H1 (cell line): ENCODE measurements around the gene PLCB4. TPM values are rescaled to one million over a fixed set of nuclear protein-coding genes. Genes with fewer than 3 reads are reported as not detected.

Experiments used
- BACH1 ChIP-seq: IDR thresholded peaks from 2 replicates; pipeline ENCODE4 v1.6.1; 2012; ENCODE audit warnings: low read length, improper control_type of control experiment
- KDM4A ChIP-seq: IDR thresholded peaks from one replicate; pipeline ENCODE4 v1.7.1; 2012; ENCODE audit warnings: low read depth, mild to moderate bottlenecking, moderate library complexity, low read length, inconsistent platforms; ENCODE audit not compliant: severe bottlenecking
- KDM5A ChIP-seq: fragments of 200-600 bp; IDR thresholded peaks from 2 replicates; pipeline ENCODE4 v1.7.1; 2012; ENCODE audit warnings: mild to moderate bottlenecking, low read length, inconsistent platforms, mixed read lengths
- MAFK ChIP-seq: IDR thresholded peaks from 2 replicates; pipeline ENCODE4 v1.6.1; 2012; ENCODE audit warnings: low read depth, mild to moderate bottlenecking, improper control_type of control experiment, low read length
- SIX5 ChIP-seq: IDR thresholded peaks from 2 replicates; pipeline ENCODE4 v1.6.1; 2011; ENCODE audit warnings: mild to moderate bottlenecking, low read depth, low read length
- TAF1 ChIP-seq: IDR thresholded peaks from 2 replicates; pipeline ENCODE4 v1.6.1; 2011; ENCODE audit warnings: mild to moderate bottlenecking, low read depth, low read length
- polyA plus RNA-seq, 7 experiments: library from polyadenylated mRNA; depleted of rRNA in 3 of 7; stranded (reverse) in 5 of 7; unstranded in 2 of 7; fragments of >200 nt in 5 of 7; fragments of 200-250 nt in 2 of 7; gene quantifications; 1 replicate in 5 of 7; 2 replicates in 1 of 7; 4 replicates in 1 of 7; pipeline versions ENCODE4 v1.2.1 to v1.2.3, GENCODE V29; 2011 to 2013; ENCODE audit warnings: missing spikeins in 2 of 7, mixed read lengths in 2 of 7
- total RNA-seq: library from RNA; stranded (reverse); fragmentation: NEBNext Ultra II Directional; extraction: Animal tissue kit (Norgen Biotek cat#: 25700); gene quantifications from 2 replicates; pipeline ENCODE4 v1.2.1, GENCODE V29; 2021

The PLCB4 gene
- total and polyA plus RNA-seq, 2 of the 8 experiments (the other 6 are each of a cell fraction or from before 2014, with no cell fraction given) = 3.2 to 14.1 TPM

DNA sequence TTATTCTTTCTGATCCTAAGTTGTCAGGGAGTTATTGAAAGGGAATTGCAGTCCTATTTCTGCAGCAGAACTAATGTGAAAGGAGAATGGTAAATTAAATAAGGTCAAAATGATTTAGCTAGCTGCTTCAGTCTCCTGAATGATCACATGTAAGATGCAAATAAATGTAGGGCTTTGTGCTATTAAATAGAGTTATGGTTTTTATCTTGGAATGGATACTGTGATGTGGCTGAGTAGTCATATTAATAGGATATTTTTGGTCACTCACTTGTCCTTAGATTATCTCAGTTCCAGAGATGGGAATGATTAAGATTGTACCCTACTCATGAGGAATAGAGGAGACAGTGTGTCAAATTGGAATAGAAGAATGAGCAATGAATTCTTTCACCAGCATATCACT, 129.6 kb downstream of the PLCB4 start (continued):
- TF ChIP-seq KDM5A (no peak), SIX5 (no peak), BACH1 (no peak), KDM4A (no peak), MAFK (no peak), TAF1 (no peak)
